IMR-90 (cell line): ENCODE data around the gene EEF1E1. TPM values are rescaled to one million over a fixed set of nuclear protein-coding genes. Genes with fewer than 3 reads are reported as not detected.

Experiments
- ATAC-seq: fragments of 200-7000 bp; cut with Tn5 transposase; 2 replicates; pipeline ENCODE4 v1.9.1; 2020; ENCODE audit warnings: low read depth, mild to moderate bottlenecking, moderate library complexity
- BruUV-seq: library from RNA; stranded (reverse); fragments of 400-500 nt; replicated peaks from 2 replicates; lab custom pipeline; 2021; lab: Mats Ljungman, UMichigan
- CTCF ChIA-PET: fragments of 300-600 bp; formaldehyde crosslinking; extraction: SDS; loops from one replicate; lab custom pipeline; 2021; ENCODE audit warnings: antibody characterized with exemption; lab: Yijun Ruan, JAX
- POLR2A ChIA-PET: fragments of 300-600 bp; sonication (Branson Sonifier 250); formaldehyde crosslinking; loops from one replicate; lab custom pipeline; 2022; ENCODE audit warnings: antibody characterized with exemption; ENCODE audit not compliant: unreplicated experiment; lab: Charles Lee
- DNase-seq: peaks from one replicate; pipeline ENCODE4 v3.0.0; 2013
- H2AFZ ChIP-seq: replicated peaks from 2 replicates; pipeline ENCODE3; 2013; ENCODE audit warnings: low read length, mild to moderate bottlenecking; ENCODE audit not compliant: poor library complexity
- H2AK5ac ChIP-seq: 2 replicates; pipeline ENCODE4 v1.6.1; 2013; ENCODE audit warnings: low read depth, low read length, inconsistent platforms
- H2AK9ac ChIP-seq: replicated peaks from 2 replicates; pipeline ENCODE3; 2013; ENCODE audit warnings: mild to moderate bottlenecking, low read depth, low read length, moderate library complexity; ENCODE audit not compliant: poor library complexity
- H2BK120ac ChIP-seq: 2 replicates; pipeline ENCODE4 v1.6.1; 2013; ENCODE audit warnings: low read depth, low read length, inconsistent platforms
- H2BK15ac ChIP-seq: 3 replicates; pipeline ENCODE4 v1.6.1; 2013; ENCODE audit warnings: low read depth, low read length, inconsistent platforms
- H2BK20ac ChIP-seq: 2 replicates; pipeline ENCODE4 v1.6.1; 2013; ENCODE audit warnings: low read depth, mild to moderate bottlenecking, inconsistent platforms, low read length, moderate library complexity
- H2BK5ac ChIP-seq: 2 replicates; pipeline ENCODE4 v1.6.1; 2013; ENCODE audit warnings: mild to moderate bottlenecking, low read depth, low read length, inconsistent platforms; ENCODE audit not compliant: poor library complexity, severe bottlenecking
- H3K14ac ChIP-seq: replicated peaks from 2 replicates; pipeline ENCODE4 v1.6.1; 2013; ENCODE audit warnings: low read depth, low read length, inconsistent platforms
- H3K18ac ChIP-seq: 2 replicates; pipeline ENCODE4 v1.6.1; 2013; ENCODE audit warnings: low read depth, low read length, control low read depth
- H3K23ac ChIP-seq: 2 replicates; pipeline ENCODE4 v1.6.1; 2013; ENCODE audit warnings: low read depth, low read length, inconsistent platforms
- H3K27ac ChIP-seq: 2 replicates; pipeline ENCODE4 v1.5.1; 2013; ENCODE audit warnings: mild to moderate bottlenecking, control low read depth, low read length; ENCODE audit not compliant: insufficient read depth
- H3K27me3 ChIP-seq: 2 replicates; pipeline ENCODE4 v1.6.1; 2013; ENCODE audit warnings: low read length; ENCODE audit not compliant: control insufficient read depth, insufficient read depth
- H3K36me3 ChIP-seq: 2 replicates; pipeline ENCODE4 v1.6.1; 2013; ENCODE audit warnings: low read length, mixed read lengths; ENCODE audit not compliant: control insufficient read depth, insufficient read depth
- H3K4ac ChIP-seq: 2 replicates; pipeline ENCODE4 v1.6.1; 2013; ENCODE audit warnings: low read depth, low read length, inconsistent platforms
- H3K4me1 ChIP-seq: 2 replicates; pipeline ENCODE4 v1.6.1; 2013; ENCODE audit warnings: low read length, mixed read lengths; ENCODE audit not compliant: control insufficient read depth, insufficient read depth
- H3K4me2 ChIP-seq: 2 replicates; pipeline ENCODE4 v1.6.1; 2013; ENCODE audit warnings: low read depth, mild to moderate bottlenecking, control low read depth, low read length, moderate library complexity
- H3K4me3 ChIP-seq: 2 replicates; pipeline ENCODE4 v1.5.1; 2013; ENCODE audit warnings: low read depth, mild to moderate bottlenecking, control low read depth, low read length, moderate library complexity; ENCODE audit not compliant: insufficient read depth
- H3K56ac ChIP-seq: 2 replicates; pipeline ENCODE4 v1.6.1; 2013; ENCODE audit warnings: low read length, inconsistent platforms; ENCODE audit not compliant: insufficient read depth; ENCODE audit errors: extremely low read depth
- H3K79me1 ChIP-seq, 2 experiments: 2 replicates each; pipeline ENCODE4 v1.6.1; 2013; ENCODE audit warnings: low read length in 2 of 2, inconsistent platforms in 1 of 2, low read depth in 1 of 2
- H3K9ac ChIP-seq: 2 replicates; pipeline ENCODE4 v1.6.1; 2013; ENCODE audit warnings: low read depth, low read length, control low read depth
- H3K9me1 ChIP-seq: 2 replicates; pipeline ENCODE4 v1.6.1; 2013; ENCODE audit warnings: low read length, inconsistent platforms; ENCODE audit not compliant: insufficient read depth
- H3K9me3 ChIP-seq: 2 replicates; pipeline ENCODE4 v1.6.1; 2013; ENCODE audit warnings: low read length; ENCODE audit not compliant: control insufficient read depth, insufficient read depth
- H4K20me1 ChIP-seq: 2 replicates; pipeline ENCODE4 v1.6.1; 2013; ENCODE audit warnings: low read length, inconsistent platforms; ENCODE audit not compliant: insufficient read depth
- H4K5ac ChIP-seq: 2 replicates; pipeline ENCODE4 v1.6.1; 2013; ENCODE audit warnings: mild to moderate bottlenecking, low read depth, low read length, control low read depth
- H4K8ac ChIP-seq, 2 experiments: 2 replicates each; pipeline ENCODE4 v1.6.1; 2013; ENCODE audit warnings: low read depth in 2 of 2, low read length in 2 of 2, control low read depth in 1 of 2, inconsistent platforms in 1 of 2
- H4K91ac ChIP-seq: 2 replicates; pipeline ENCODE4 v1.6.1; 2013; ENCODE audit warnings: low read depth, low read length, inconsistent platforms; ENCODE audit not compliant: insufficient read depth
- POLR2A ChIP-seq: IDR thresholded peaks from 2 replicates; pipeline ENCODE4 v1.6.1; 2012; ENCODE audit warnings: mild to moderate bottlenecking, low read depth, low read length
- WGBS, 2 experiments: methylation state at CpG; one replicate each; pipeline versions ENCODE4 v1.1.5 to v1.1.7; 2013; ENCODE audit warnings: missing lambda C conversion rate in 2 of 2; ENCODE audit not compliant: insufficient read length in 1 of 2; ENCODE audit errors: extremely low coverage in 2 of 2; 5-methylcytosine and 5-hydroxymethylcytosine counted together
- dilution Hi-C: fragments of 300-500 bp; cut with HindIII; formaldehyde crosslinking; loops from one replicate; pipeline ENCODE4 v1.14.3; 2018; ENCODE audit warnings: low sequenced_read_pairs; ENCODE audit not compliant: unreplicated experiment
- in situ Hi-C: fragments of 300-500 bp; cut with MboI; formaldehyde crosslinking; loops from 3 replicates; pipeline ENCODE4 v1.14.3; 2019; ENCODE audit warnings: low sequenced_read_pairs, inconsistent platforms, mixed read lengths
- intact Hi-C: fragments of 100-400 bp; cut with micrococcal nuclease; formaldehyde crosslinking; loops from 2 replicates; pipeline ENCODE4 v1.10.0; 2022
- polyA plus RNA-seq, 3 experiments: library from polyadenylated mRNA; depleted of rRNA; stranded (reverse); fragments of >200 nt; gene quantifications; 2 replicates each; pipeline ENCODE4 v1.2.3, GENCODE V29; 2012; ENCODE audit warnings: low replicate concordance in 1 of 3
- total RNA-seq: library from RNA; depleted of rRNA; stranded (reverse); fragments of >200 nt; gene quantifications from 2 replicates; pipeline ENCODE4 v1.2.3, GENCODE V29; 2012

Gene EEF1E1
- total and polyA plus RNA-seq, 2 of the 4 experiments (the other 2 are of a cell fraction), result 65.8 to 68.6 TPM

- in situ Hi-C loops, result loop anchor here (25.0 kb wide), 1 partner anchor 779 kb away; no protein-coding TSS in a partner anchor
- Histone ChIP-seq H3K79me1 (peaks cover 0 to 8% of the 10 kb centered on the region in 2 experiments; a peak in 1 of 4 replicates), H4K91ac (no peak overlapping the region), H3K36me3 (no peaks in the 10 kb centered on the region), H3K4me1 (no peaks in the 10 kb centered on the region), H2AK9ac (no peak overlapping the region), H4K20me1 (no peaks in the 10 kb centered on the region), H4K5ac (no peak overlapping the region), H3K56ac (no peak overlapping the region), H2AFZ (no peak overlapping the region), H3K27me3 (no peaks in the 10 kb centered on the region), H2BK5ac (no peak overlapping the region), H2BK15ac (no peak overlapping the region), H4K8ac (no peak overlapping the region), H2BK20ac (no peak overlapping the region), H3K9me3 (no peaks in the 10 kb centered on the region), H3K4me3 (no peak overlapping the region), H3K4me2 (no peak overlapping the region), H3K18ac (no peak overlapping the region), H3K14ac (no peak overlapping the region), H3K9ac (no peak overlapping the region), H3K23ac (no peak overlapping the region), H3K27ac (no peak overlapping the region), H2AK5ac (no peak overlapping the region), H2BK120ac (no peak overlapping the region), H3K4ac (no peak overlapping the region), H3K9me1 (no peaks in the 10 kb centered on the region; the same call in 1 of the 2 replicates)
- TF ChIP-seq POLR2A, result no peak
- POLR2A ChIA-PET, result no interaction called here
- WGBS, 2 experiments, result no CpG with 5 or more reads among the region's 4 CpGs
- dilution Hi-C loops, result no loop called here
- ATAC-seq, result no peak
- intact Hi-C loops, result no loop called here
- no peak for DNase-seq
- CTCF ChIA-PET, result no interaction called here
- no TSS peak for BruUV-seq
Observed at GRCh38 chr6:8066108-8066507, 36.2 kb downstream of the EEF1E1 start.
